ENCODE results near the gene IER5L.
A peak's percentile ranks its signal among the peaks of the same experiment; 100 is the strongest.
"Not testable (repeated sequence)": the region's sequence is repeated elsewhere in the genome, so short reads cannot be mapped to it uniquely, and the experiment has no call there.

Gene IER5L

DNA sequence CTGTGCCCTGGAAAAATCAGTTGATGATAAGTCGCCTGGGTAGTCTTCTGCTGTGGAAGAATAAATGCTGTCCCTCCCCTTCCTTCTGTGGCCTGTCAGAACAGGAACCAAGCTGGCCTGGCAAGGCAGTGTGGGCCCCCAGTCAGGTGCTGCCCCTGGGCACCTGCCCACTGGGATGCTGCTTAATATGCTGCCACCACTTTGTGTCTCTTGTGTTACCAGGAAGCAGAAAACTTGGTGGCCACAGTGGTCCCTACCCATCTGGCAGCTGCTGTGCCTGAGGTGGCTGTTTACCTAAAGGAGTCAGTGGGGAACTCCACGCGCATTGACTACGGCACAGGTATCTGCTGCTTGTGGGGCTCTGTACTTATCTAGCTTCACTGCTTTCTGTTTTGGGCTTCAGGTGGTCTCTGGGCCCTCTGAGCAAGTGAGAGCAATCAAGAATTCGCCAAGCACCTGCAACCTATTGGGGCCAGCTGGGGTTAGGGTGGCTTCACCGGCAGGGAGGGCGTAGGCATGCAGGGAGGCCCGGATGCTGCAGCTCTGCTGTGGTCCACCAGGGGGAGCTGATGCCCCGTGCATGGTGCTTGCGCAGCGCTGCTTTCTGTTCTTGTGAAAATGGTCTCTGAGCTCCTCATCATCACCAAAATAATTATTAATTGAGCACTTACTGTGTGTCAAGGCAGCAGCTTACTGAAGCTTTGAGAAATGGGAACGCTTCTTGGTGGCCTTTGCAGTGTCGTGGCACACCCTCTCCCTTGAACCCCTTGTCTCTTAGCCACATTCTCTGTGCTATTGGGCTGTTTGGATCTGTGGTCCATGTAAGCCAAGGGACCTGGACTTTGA is 46.5 kb downstream of the IER5L start:
- intact Hi-C loops (cut with DNase I), result loop anchor here (10.0 kb wide), 1 partner anchor 653 kb away; no protein-coding TSS in a partner anchor
- peak; percentile 58 to 93 (median 82) for DNase-seq

DNA sequence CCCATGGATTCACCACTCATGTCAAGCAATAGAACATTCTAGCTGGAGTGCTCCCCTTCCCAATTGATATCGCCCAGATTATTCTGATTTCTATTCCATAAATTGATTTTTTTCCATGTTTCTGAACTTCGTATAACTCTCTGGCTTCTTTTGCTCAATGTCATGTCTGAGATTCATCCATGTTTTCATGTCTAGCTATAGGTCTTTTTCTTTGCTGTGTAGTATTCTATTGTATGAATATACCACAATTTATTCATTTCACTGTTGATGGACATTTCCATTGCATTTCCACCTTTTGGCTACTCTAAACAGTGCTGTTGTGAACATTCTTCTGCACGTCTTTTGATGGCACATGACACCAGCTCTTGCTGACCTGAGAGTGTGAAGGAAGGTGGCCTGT is 47.3 kb downstream of the IER5L start:
- intact Hi-C loops (cut with DNase I), result loop anchor here (10.0 kb wide), 1 partner anchor 654 kb away; no protein-coding TSS in a partner anchor
- DNase-seq, result no peak

DNA sequence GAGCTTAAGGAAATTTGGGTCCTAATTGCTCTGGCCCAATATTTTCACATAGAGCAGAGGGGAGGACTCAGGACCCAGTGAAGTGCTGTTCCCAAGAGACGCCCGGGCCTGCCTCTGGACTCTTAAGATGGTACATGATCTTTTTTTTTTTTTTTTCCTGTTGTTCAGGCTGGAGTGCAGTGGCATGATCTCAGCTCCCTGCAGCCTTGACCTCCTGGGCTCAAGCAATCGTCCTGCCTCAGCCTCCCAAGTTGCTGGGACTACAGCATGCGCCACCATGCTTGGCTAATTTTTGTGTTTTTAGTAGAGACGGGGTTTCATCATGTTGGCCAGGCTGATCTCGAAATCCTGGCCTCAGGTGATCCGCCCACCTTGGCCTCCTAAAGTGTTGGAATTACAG is 47.8 kb downstream of the IER5L start:
- intact Hi-C loops (cut with DNase I), result loop anchor here (10.0 kb wide), 1 partner anchor 655 kb away; no protein-coding TSS in a partner anchor
- not testable (repeated sequence) for DNase-seq

DNA sequence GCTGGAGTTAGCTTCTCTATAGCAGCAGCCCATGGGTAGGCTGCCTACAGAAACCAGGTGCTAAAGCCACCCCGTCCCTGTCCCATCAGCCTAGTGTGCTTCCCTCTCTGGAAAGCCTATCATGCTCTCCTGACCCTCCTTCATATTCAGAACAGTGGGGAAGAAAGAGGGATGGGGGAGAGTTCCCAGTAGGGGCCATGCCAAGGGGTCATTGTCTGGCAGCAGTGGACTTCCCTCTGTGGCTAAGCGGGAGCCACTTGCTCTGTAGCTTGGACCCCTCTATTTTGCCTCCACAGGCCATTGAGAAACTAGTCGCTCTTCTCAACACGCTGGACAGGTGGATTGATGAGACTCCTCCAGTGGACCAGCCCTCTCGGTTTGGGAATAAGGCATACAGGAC is 49.4 kb downstream of the IER5L start:
- intact Hi-C loops (cut with DNase I), result no loop called here

DNA sequence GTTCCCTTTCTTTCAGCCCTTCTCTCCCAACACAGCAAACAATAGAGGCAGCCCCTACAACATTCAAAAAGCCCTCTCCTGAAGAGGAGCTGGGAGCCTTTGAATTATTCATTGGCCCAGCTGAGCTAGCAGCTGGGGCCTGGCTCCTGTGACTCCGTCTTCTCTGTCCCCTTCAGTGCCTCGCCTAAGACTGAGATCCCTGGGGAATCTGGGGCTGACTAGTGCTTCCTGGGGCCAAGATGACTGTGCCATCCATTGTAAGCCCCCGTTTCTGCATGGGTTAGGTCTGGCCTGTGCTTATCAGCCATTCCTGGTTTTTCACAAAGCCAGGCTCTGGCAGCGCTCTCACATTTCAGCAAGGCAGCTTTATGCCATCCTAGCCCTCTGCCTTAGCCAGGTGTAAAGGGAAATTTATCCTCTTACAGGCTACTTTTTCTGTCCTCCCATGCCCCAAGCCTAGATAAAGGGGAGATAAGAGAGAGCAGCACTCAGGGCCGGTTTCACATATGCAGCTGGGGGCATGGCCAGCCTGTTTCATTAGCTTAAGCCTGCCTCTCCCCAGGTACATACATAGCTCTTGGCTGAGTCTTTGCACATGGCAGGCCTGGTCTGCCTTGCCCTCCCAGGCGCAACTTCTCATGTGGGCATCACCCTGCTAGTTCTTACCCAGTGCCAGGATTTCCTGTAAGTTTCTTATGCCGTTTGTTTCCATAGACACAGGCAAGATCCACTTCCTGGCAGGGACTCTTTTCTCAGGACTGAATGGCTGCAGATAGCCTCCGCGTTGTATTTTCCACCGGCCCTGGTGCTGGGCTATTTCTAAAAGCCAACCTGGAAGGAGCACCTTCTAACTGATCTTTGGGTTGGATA is 51.1 kb downstream of the IER5L start:
- intact Hi-C loops (cut with DNase I), result no loop called here

More for the DNA sequence above, 49.4 kb downstream of the IER5L start:
- DNase-seq, result no peak

More for the DNA sequence above, 51.1 kb downstream of the IER5L start:
- peak in 21 of 42 donors; percentile 31 to 70 (median 51) for DNase-seq
